HCT116 (cell line): ENCODE results near the gene LRFN3.

ENCODE experiments used
- ATF3 ChIP-seq: IDR thresholded peaks from 2 replicates; pipeline ENCODE4 v1.6.1; 2012
- CEBPB ChIP-seq: IDR thresholded peaks from 2 replicates; pipeline ENCODE4 v1.6.1; 2012; ENCODE audit warnings: low read depth
- CTCF ChIP-seq, 3 experiments: fragments of 200-600 bp in 1 of 3; sonication (generic) in 1 of 3; IDR thresholded peaks in 2 of 3; conservative IDR thresholded peaks in 1 of 3; 2 replicates each; pipeline ENCODE4 v1.5.1; 2012 to 2017; ENCODE audit warnings: low read depth in 2 of 3, low read length in 2 of 3, antibody characterized with exemption in 1 of 3, borderline replicate concordance in 1 of 3, control low read depth in 1 of 3, mild to moderate bottlenecking in 1 of 3, mixed read lengths in 1 of 3, mixed run types in 1 of 3, moderate library complexity in 1 of 3; ENCODE audit not compliant: insufficient read depth in 1 of 3
- EGR1 ChIP-seq: IDR thresholded peaks from 2 replicates; pipeline ENCODE4 v1.6.1; 2012; ENCODE audit warnings: low read depth
- EZH2 ChIP-seq: fragments of 200-600 bp; sonication (generic); IDR thresholded peaks from 2 replicates; pipeline ENCODE4 v1.6.1; 2017; ENCODE audit warnings: antibody characterized with exemption, mixed run types
- POLR2A ChIP-seq: IDR thresholded peaks from 2 replicates; pipeline ENCODE4 v1.7.0; 2011; ENCODE audit warnings: borderline replicate concordance; ENCODE audit not compliant: insufficient read depth, insufficient read length; ENCODE audit errors: extremely low read depth
- POLR2AphosphoS5 ChIP-seq: IDR thresholded peaks from 2 replicates; pipeline ENCODE4 v1.6.1; 2011; ENCODE audit warnings: mild to moderate bottlenecking, low read depth, low read length, moderate library complexity
- RAD21 ChIP-seq: IDR thresholded peaks from 2 replicates; pipeline ENCODE4 v1.6.1; 2012; ENCODE audit warnings: low read depth, mild to moderate bottlenecking
- SRF ChIP-seq: IDR thresholded peaks from 2 replicates; pipeline ENCODE4 v1.6.1; 2012; ENCODE audit warnings: low read depth
- YY1 ChIP-seq: IDR thresholded peaks from 2 replicates; pipeline ENCODE4 v1.6.1; 2011; ENCODE audit warnings: low read length, low read depth, moderate library complexity, mild to moderate bottlenecking; ENCODE audit not compliant: insufficient replicate concordance; ENCODE audit errors: extremely low read depth
- ZFX ChIP-seq: fragments of 450-650 bp; IDR thresholded peaks from 2 replicates; pipeline ENCODE4 v1.6.1; 2017
- ZNF274 ChIP-seq: fragments of 200-500 bp; sonication (Bioruptor generic); IDR thresholded peaks from 2 replicates; pipeline ENCODE4 v1.6.1; 2014; ENCODE audit warnings: mild to moderate bottlenecking, low read depth, low read length, inconsistent platforms
- TF ChIP-seq, protein P1 (sequence below): IDR thresholded peaks from 2 replicates; pipeline ENCODE4 v1.6.1; 2012

GRCh38 chr19:35945121-35945790, 9.1 kb downstream of the LRFN3 start:
- TF ChIP-seq POLR2A, result no peak
- no peak for TF ChIP-seq SRF
- no peak for TF ChIP-seq CTCF (IDR thresholded peaks at IDR 0.05 in 2 of 3, conservative IDR thresholded peaks at IDR 0.05 in 1 of 3; ENCODE audit: borderline replicate concordance in 1 of 3, insufficient read depth in 1 of 3, low read depth in 2 of 3, low read length in 2 of 3)
- TF ChIP-seq POLR2AphosphoS5, result no peak
- no peak for TF ChIP-seq RAD21
- no peak for TF ChIP-seq EGR1
- TF ChIP-seq, protein P1, sequence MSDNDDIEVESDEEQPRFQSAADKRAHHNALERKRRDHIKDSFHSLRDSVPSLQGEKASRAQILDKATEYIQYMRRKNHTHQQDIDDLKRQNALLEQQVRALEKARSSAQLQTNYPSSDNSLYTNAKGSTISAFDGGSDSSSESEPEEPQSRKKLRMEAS, result no peak
- TF ChIP-seq ZNF274, result no peak
- no peak for TF ChIP-seq EZH2
- no peak for TF ChIP-seq CEBPB
- no peak for TF ChIP-seq ATF3
- no peak for TF ChIP-seq ZFX
- no peak for TF ChIP-seq YY1
